Activated CD4-positive, alpha-beta T cell treated with anti-CD3 and anti-CD28 coated beads for 36 hours (primary cell): ENCODE results near the gene PCK2. TPM values are rescaled to one million over a fixed set of nuclear protein-coding genes. Genes with fewer than 3 reads are reported as not detected.

Experiments used
- ATAC-seq: fragments of 200-7000 bp; cut with Tn5 transposase; one replicate; pipeline ENCODE4 v1.10.0; 2021; ENCODE audit warnings: mild to moderate bottlenecking, moderate library complexity
- CTCF ChIA-PET: fragments of 350-600 bp; sonication (Branson Sonifier 250); formaldehyde crosslinking; loops from one replicate; lab custom pipeline; 2021; ENCODE audit warnings: antibody characterized with exemption; lab: Charles Lee
- POLR2A ChIA-PET: fragments of 350-600 bp; sonication (Branson Sonifier 250); formaldehyde crosslinking; loops from one replicate; lab custom pipeline; 2021; ENCODE audit warnings: antibody characterized with exemption, inconsistent platforms; lab: Charles Lee
- DNase-seq: peaks from one replicate; pipeline ENCODE4 v3.0.0-alpha.2; 2020
- H3K27ac Mint-ChIP-seq: one replicate; pipeline ENCODE4 v1.8.0; 2021; ENCODE audit warnings: mixed read lengths
- H3K27me3 Mint-ChIP-seq: one replicate; pipeline ENCODE4 v1.8.0; 2021; ENCODE audit warnings: mixed read lengths
- H3K36me3 Mint-ChIP-seq: one replicate; pipeline ENCODE4 v1.8.0; 2021; ENCODE audit warnings: low read depth, mixed read lengths
- H3K4me1 Mint-ChIP-seq: one replicate; pipeline ENCODE4 v1.8.0; 2021; ENCODE audit warnings: mixed read lengths
- H3K4me3 Mint-ChIP-seq: one replicate; pipeline ENCODE4 v1.8.0; 2021; ENCODE audit warnings: mild to moderate bottlenecking, moderate library complexity, mixed read lengths
- H3K9me3 Mint-ChIP-seq: one replicate; pipeline ENCODE4 v1.8.0; 2021; ENCODE audit warnings: low read depth, mixed read lengths
- intact Hi-C, 2 experiments: fragments of 100-400 bp; cut with DNase I in 1 of 2; cut with micrococcal nuclease in 1 of 2; formaldehyde crosslinking; loops; one replicate each; pipeline versions ENCODE4 v1.14.2 to v1.15.1; 2022 to 2024; cut with DNase I, micrococcal nuclease
- total RNA-seq, 2 experiments: library from RNA; stranded (reverse); gene quantifications; one replicate each; pipeline ENCODE4 v1.2.3, GENCODE V29; 2021

Gene PCK2
- total RNA-seq, 2 experiments from 2014 or later, result 101 to 115 TPM

DNA sequence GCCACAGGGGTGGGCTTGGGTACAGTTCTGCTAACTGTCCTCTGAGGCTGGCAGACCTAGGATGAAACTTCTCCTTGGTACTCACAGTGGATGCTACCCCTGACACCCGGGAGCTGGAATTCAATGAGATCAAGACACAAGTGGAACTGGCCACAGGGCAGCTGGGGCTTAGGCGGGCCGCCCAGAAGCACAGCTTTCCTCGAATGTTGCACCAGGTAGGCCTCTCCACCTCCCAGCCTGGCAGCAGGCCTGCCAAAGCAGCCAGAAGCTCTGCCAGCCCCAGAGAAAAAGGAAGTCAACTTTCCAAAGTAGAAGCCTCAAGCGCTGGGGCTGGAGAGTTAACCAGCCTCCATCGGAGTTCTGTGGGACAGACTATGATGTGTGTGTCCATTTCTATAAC lies 23.1 kb downstream of the PCK2 start:
- Mint-ChIP-seq H3K4me3 (no peak overlapping the region), H3K4me1 (peaks cover 24% of the 10 kb centered on the region), H3K27ac (no peak overlapping the region), H3K36me3 (peaks cover 47% of the 10 kb centered on the region), H3K9me3 (no peaks in the 10 kb centered on the region), H3K27me3 (no peaks in the 10 kb centered on the region)
- intact Hi-C loops, result loop anchor here in 1 of 2 experiments (10.0 kb wide), 1 partner anchor 1022 kb away; the partner anchor contains the start of genes ACIN1 and C14orf119
- DNase-seq (no peak), ATAC-seq (no peak)
- ChIA-PET POLR2A (interaction anchor here (1.1 kb wide), 1 partner anchor 19 kb away, joined by 4 read pairs; the partner anchor contains the start of gene PSME1), CTCF (interaction anchor here (0.8 to 2.0 kb wide), 7 partner anchors 9 to 30 kb away, joined by 3 to 6 read pairs (median 4); partner anchors contain the start of genes PSME1 and RNF31)

DNA sequence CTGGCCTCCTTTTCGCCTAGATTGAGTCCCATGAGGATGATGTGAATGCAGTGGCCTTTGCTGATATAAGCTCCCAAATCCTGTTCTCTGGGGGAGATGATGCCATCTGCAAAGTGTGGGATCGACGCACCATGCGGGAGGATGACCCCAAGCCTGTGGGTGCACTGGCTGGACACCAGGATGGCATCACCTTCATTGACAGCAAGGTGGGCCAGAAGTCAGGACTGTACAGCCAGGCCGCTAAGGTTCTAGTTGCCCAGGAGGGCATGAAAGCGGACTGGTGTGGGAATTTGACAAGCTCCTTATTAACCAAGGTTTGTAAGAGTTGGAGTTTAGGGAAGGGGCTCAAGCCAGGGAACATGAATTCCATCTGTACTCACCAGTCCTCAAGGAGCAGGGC lies 25.6 kb downstream of the PCK2 start:
- peaks cover 59% of the 10 kb centered on the region for H3K36me3 Mint-ChIP-seq
- ATAC-seq, result no peak

DNA sequence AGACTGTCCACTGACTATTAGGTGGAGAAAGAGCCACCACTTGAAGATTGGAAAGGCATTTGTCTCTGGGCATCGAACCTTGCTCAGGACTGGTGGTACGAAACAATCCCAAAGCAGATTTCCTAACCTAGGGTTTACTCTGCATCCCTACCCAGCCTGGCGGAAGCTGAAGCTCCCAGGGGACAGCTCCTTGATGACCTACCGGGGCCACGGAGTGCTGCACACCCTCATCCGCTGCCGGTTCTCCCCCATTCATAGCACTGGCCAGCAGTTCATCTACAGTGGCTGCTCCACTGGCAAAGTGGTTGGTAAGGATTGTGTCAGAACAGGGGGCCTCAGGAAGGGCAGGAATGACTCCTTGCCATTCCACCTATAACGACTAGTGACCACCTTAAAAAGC lies 27.1 kb downstream of the PCK2 start:
- intact Hi-C loops, result no loop called here
- H3K27ac Mint-ChIP-seq, result no peak overlapping the region
- CTCF ChIA-PET, result interaction anchor here (1.7 kb wide), 1 partner anchor 13 kb away, joined by 5 read pairs; no protein-coding TSS in a partner anchor
- H3K4me3 Mint-ChIP-seq, result no peak overlapping the region
- peaks cover 12% of the 10 kb centered on the region for H3K4me1 Mint-ChIP-seq
- no peak for DNase-seq
- ATAC-seq, result no peak
- POLR2A ChIA-PET, result no interaction called here
- no peaks in the 10 kb centered on the region for H3K9me3 Mint-ChIP-seq
- no peaks in the 10 kb centered on the region for H3K27me3 Mint-ChIP-seq
- H3K36me3 Mint-ChIP-seq, result peaks cover 52% of the 10 kb centered on the region

More for the DNA sequence above, 25.6 kb downstream of the PCK2 start:
- no peak for DNase-seq
- H3K27me3 Mint-ChIP-seq, result no peaks in the 10 kb centered on the region
- H3K9me3 Mint-ChIP-seq, result no peaks in the 10 kb centered on the region
- H3K4me1 Mint-ChIP-seq, result peaks cover 23% of the 10 kb centered on the region
- POLR2A ChIA-PET, result interaction anchor here (1.0 kb wide), 1 partner anchor 41 kb away, joined by 3 read pairs; no protein-coding TSS in a partner anchor
- no peak overlapping the region for H3K4me3 Mint-ChIP-seq
- intact Hi-C loops, result loop anchor here in 1 of 2 experiments (10.0 kb wide), 1 partner anchor 1025 kb away; the partner anchor contains the start of genes ACIN1 and C14orf119
- CTCF ChIA-PET, result interaction anchor here (0.6 kb wide), 1 partner anchor 391 kb away, joined by 5 read pairs; no protein-coding TSS in a partner anchor
- no peak overlapping the region for H3K27ac Mint-ChIP-seq

DNA sequence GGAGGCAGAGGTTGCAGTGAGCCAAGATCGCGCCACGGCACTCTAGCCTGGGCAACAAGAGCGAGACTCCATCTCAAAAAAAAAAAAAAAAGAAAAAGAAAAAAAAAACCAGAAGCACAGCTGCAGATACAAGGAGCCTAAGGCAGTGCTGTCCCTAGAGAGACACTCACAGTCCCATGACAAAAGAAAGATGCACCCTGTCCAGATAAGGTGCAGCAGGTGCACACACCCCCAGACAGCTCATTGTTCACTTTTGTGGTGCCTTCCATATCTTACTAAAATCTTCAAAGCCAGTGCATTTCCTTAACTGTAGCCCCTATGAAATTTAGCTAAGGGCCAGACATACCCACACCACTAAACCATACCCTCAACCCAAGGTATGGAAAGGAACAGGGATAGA lies 28.3 kb downstream of the PCK2 start:
- POLR2A ChIA-PET, result interaction anchor here (0.6 kb wide), 2 partner anchors 66 to 185 kb away, joined by 3 read pairs; partner anchors contain the start of gene IPO4
- no peak for ATAC-seq
- Mint-ChIP-seq H3K4me3 (no peak overlapping the region), H3K4me1 (peaks cover 5% of the 10 kb centered on the region), H3K27ac (no peak overlapping the region), H3K9me3 (no peaks in the 10 kb centered on the region), H3K36me3 (peaks cover 45% of the 10 kb centered on the region), H3K27me3 (no peaks in the 10 kb centered on the region)
- intact Hi-C loops, result no loop called here
- DNase-seq, result no peak
- CTCF ChIA-PET, result interaction anchor here (1.7 kb wide), 1 partner anchor 14 kb away, joined by 5 read pairs; no protein-coding TSS in a partner anchor

DNA sequence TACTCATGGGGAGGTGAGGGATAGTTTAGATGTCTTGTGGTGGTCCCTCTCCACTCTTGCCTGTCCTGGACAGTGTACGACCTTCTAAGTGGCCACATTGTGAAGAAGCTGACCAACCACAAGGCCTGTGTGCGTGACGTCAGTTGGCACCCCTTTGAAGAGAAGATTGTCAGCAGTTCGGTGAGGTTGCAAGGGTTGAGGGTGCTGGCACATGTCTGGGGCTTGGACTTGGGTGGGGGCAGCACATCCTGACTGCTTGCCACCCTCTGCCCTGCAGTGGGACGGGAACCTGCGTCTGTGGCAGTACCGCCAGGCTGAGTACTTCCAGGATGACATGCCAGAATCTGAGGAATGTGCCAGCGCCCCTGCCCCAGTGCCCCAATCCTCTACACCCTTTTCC lies 28.8 kb downstream of the PCK2 start:
- ATAC-seq (no peak), DNase-seq (no peak)
- H3K36me3 Mint-ChIP-seq, result peaks cover 42% of the 10 kb centered on the region
- intact Hi-C loops, result no loop called here
- no peaks in the 10 kb centered on the region for H3K9me3 Mint-ChIP-seq
- no peak overlapping the region for H3K27ac Mint-ChIP-seq
- ChIA-PET CTCF (no interaction called here), POLR2A (no interaction called here)
- H3K4me3 Mint-ChIP-seq, result no peak overlapping the region
- no peaks in the 10 kb centered on the region for H3K27me3 Mint-ChIP-seq
- peaks cover 2% of the 10 kb centered on the region for H3K4me1 Mint-ChIP-seq

DNA sequence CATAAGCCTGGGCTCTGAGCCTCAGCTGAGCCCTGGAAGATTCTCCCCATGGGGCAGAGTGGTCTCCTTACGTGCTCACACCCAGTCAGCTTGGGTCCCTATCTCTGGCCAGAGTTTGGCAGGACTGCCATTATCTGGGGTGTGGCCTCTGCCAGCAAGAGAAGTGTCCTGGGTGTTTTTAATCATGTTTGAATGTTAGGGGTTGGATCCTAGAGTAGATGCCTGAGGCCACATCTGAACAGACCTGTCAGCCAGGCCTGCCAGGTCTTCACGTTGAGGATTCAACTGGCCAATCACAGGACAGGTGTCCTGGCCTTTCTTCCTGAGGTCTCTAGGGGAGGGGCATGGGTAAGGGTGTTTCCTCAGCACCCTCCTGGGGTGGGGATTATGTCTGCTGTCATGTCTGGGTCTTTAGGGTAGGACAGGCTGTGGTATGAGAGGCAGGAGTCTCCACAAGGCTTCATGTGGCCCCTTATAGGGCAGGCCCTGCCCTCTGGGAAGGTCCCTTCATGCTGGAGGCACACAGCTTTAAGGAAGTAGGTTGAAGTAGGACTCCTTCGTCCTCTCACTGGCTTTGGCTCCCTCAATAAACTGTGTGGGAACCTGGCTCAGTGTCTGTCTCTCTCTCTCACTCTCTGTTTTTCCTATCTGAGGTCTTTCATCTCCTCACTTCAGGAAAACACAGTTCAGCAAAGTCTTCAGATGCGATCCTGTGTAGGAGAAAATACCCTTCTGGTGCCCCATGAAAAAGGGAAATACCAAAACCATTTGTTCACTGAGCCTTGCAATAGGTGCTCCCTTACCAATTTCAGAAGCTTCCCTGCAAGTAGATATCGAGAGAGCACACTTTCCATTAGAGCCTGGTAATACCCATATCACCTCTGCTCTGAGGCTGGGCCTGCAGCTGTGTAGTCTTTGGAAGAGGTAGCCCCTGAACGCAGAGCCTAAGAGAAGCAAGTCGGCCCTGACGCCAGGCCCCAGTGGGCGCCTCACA lies 29.6 kb downstream of the PCK2 start:
- H3K4me3 Mint-ChIP-seq, result no peak overlapping the region
- no peaks in the 10 kb centered on the region for H3K27me3 Mint-ChIP-seq
- intact Hi-C loops, result no loop called here

DNA sequence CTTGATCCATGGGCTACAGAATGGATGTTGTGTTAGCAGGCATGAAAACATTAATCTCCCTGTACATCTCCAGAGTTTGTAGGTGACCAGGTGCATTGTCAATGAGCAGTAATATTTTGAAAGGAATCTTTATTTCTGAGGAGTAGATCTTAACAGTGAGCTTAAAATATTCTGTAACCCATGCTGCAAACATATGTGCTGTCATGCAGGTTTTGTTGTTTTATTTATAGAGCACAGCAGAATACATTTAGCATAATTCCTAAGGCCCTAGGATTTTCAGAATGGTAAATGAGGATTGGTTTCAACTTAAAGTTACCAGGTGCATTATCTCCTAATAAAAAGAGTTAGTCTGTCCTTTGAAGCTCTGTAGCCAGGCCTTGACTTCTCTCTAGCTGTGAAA lies 32.8 kb downstream of the PCK2 start:
- ChIA-PET POLR2A (no interaction called here), CTCF (interaction anchor here (1.0 to 1.2 kb wide), 2 partner anchors 9 to 69 kb away, joined by 4 read pairs; no protein-coding TSS in a partner anchor)
- Mint-ChIP-seq H3K27me3 (no peaks in the 10 kb centered on the region), H3K4me1 (peaks cover 5% of the 10 kb centered on the region), H3K27ac (no peak overlapping the region), H3K9me3 (no peaks in the 10 kb centered on the region), H3K36me3 (peaks cover 14% of the 10 kb centered on the region), H3K4me3 (no peak overlapping the region)
- DNase-seq (no peak), ATAC-seq (no peak)
- intact Hi-C loops, result no loop called here

More for the DNA sequence above, 29.6 kb downstream of the PCK2 start:
- ChIA-PET POLR2A (no interaction called here), CTCF (interaction anchor here (0.5 to 2.0 kb wide), 6 partner anchors 9 to 210 kb away, joined by 3 to 4 read pairs (median 3); partner anchors contain the start of genes CIDEB, DCAF11 and NRL)
- no peak overlapping the region for H3K27ac Mint-ChIP-seq
- no peaks in the 10 kb centered on the region for H3K9me3 Mint-ChIP-seq
- ATAC-seq (no peak), DNase-seq (no peak)
- H3K4me1 Mint-ChIP-seq, result peaks cover 2% of the 10 kb centered on the region
- H3K36me3 Mint-ChIP-seq, result peaks cover 34% of the 10 kb centered on the region

DNA sequence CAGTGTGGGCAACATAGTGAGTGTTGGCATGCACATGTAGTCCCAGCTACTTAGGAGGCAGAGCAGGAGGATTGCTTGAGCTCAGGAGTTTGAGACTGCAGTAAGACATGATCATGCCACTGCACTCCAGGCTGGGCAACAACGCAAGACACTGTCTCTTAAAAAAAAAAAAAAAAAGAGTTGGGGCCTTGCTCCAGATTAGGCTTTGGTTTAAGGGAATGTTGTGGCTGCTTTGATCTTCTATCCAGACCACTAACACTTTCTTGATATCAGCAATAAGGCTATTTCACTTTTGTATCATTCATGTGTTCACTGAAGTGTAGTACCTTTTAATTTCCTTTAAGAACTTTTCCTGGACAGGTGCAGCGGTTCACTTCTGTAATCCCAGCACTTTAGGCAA lies 33.6 kb downstream of the PCK2 start:
- Mint-ChIP-seq H3K36me3 (peaks cover 11% of the 10 kb centered on the region), H3K27ac (no peak overlapping the region), H3K27me3 (no peaks in the 10 kb centered on the region), H3K4me3 (no peak overlapping the region), H3K4me1 (peaks cover 10% of the 10 kb centered on the region), H3K9me3 (no peaks in the 10 kb centered on the region)
- ChIA-PET CTCF (interaction anchor here (0.7 to 1.2 kb wide), 3 partner anchors 10 to 69 kb away, joined by 3 to 4 read pairs (median 4); no protein-coding TSS in a partner anchor), POLR2A (no interaction called here)
- DNase-seq (no peak), ATAC-seq (no peak)
- intact Hi-C loops, result no loop called here

DNA sequence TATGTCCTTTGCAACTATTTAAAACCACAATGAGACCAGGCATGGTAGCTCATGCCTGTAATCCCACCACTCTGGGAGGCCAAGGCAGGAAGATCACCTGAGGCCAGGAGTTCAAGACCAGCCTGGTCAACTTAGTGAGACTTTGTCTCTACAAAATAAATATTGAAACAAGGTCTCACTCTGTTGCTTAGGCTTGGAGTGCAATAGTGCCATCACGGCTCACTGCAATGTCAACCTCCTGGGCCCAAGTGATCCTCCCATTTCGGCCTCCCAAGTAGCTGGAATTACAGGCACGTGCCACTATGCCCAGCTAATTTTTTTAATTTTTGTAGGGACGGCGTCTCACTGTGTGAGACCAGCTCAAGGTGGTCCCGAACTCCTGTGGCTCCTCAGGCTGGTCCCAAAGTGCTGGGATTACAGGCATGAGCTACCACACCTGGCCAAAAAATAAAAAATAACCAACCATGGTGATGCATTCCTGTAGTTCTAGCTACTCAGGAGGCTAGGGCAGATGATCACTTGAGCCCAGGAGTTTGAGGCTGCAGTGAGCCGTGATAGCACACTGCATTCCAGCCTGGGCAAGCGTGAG lies 35.4 kb downstream of the PCK2 start:
- no peak overlapping the region for H3K27ac Mint-ChIP-seq
- DNase-seq (no peak), ATAC-seq (no peak)
- H3K9me3 Mint-ChIP-seq, result no peaks in the 10 kb centered on the region
- CTCF ChIA-PET, result interaction anchor here (0.5 to 1.0 kb wide), 2 partner anchors 31 to 541 kb away, joined by 3 to 4 read pairs; no protein-coding TSS in a partner anchor
- H3K36me3 Mint-ChIP-seq, result peaks cover 2% of the 10 kb centered on the region
- peaks cover 16% of the 10 kb centered on the region for H3K4me1 Mint-ChIP-seq
- H3K4me3 Mint-ChIP-seq, result no peak overlapping the region
- intact Hi-C loops, result no loop called here
- POLR2A ChIA-PET, result no interaction called here
- H3K27me3 Mint-ChIP-seq, result no peaks in the 10 kb centered on the region

DNA sequence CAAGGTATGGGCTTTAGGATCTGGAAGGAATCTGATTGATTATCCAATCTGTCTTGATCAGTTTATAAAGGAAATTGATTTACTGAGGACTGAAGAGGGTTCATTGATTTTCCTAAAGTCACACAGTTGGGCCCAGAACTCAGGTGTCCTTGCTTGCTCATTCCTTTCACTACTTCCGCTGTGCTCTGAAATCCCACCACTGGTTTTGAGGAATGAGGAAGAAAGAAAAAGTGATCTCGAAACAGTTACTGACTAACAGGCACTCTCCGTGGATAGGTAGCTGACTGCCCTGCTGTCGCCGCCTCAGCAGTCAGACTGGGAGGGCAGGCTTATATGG lies 36.2 kb downstream of the PCK2 start, which contains the start of gene FITM1:
FITM1 (plus strand) TSS at position 280 of the 337 bp plus-strand sequence. CDS start 905 bp downstream, outside the sequence.
- ChIA-PET CTCF (interaction anchor here (0.6 to 1.0 kb wide), 3 partner anchors 8 to 575 kb away, joined by 3 to 4 read pairs (median 3); no protein-coding TSS in a partner anchor), POLR2A (interaction anchor here (0.6 kb wide), 1 partner anchor 145 kb away, joined by 3 read pairs; no protein-coding TSS in a partner anchor)
- Mint-ChIP-seq H3K4me3 (no peak within 1 kb of the TSS), H3K36me3 (no peaks in the 10 kb centered on the region), H3K27ac (peak within 1 kb of the TSS; percentile 1), H3K9me3 (no peaks in the 10 kb centered on the region), H3K27me3 (no peaks in the 10 kb centered on the region), H3K4me1 (peaks cover 21% of the 10 kb centered on the region)
- intact Hi-C loops, result no loop called here
- ATAC-seq (no peak), DNase-seq (no peak)
